Measurements from ENCODE around the gene TMEM89. TPM values are rescaled to one million over a fixed set of nuclear protein-coding genes. Genes with fewer than 3 reads are reported as not detected.

The TMEM89 gene
- polyA plus RNA-seq (ENCODE audit: insufficient read length in 4 of 4) = not detected

- DNase-seq (ENCODE audit: low read depth in 4 of 4, low spot score in 3 of 4) = no peak
These were observed at the start of gene TMEM89 for GRCh38 chr3:48621461-48621869. TSS of gene TMEM89 (minus strand) at chr3:48621769. CDS start at chr3:48621756, 13 bp downstream.

DNA sequence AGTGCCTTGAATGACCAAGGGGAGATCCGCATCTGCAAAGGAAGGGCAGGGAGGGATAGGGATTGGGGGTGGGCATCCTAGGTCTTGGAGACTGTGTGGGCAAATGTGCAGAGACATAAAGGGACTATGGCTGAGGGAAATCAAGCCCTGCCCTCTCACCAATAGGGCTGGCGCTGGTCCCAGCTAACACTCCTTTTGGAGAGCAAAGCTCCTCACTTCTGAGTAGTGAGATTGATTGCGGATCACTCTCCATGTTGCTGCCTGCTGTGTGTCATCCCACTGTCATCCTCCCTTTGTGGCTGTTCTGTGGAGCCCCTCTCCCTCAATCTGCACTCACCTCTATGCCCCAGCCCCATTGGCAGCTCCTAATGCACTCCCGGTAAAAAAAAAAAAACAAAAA is 43.4 kb upstream of the TMEM89 start:
- DNase-seq (ENCODE audit: low read depth in 4 of 4, low spot score in 3 of 4) = no peak

- DNase-seq (ENCODE audit: low read depth in 4 of 4, low spot score in 3 of 4) = no peak
These were observed 42.7 kb upstream of the TMEM89 start for GRCh38 chr3:48664313-48664644.

GRCh38 chr3:48663489-48664312 is 42.1 kb upstream of the TMEM89 start:
- peak; percentile 84 to 92 (median 86) for DNase-seq (ENCODE audit: low read depth in 4 of 4, low spot score in 3 of 4)

DNA sequence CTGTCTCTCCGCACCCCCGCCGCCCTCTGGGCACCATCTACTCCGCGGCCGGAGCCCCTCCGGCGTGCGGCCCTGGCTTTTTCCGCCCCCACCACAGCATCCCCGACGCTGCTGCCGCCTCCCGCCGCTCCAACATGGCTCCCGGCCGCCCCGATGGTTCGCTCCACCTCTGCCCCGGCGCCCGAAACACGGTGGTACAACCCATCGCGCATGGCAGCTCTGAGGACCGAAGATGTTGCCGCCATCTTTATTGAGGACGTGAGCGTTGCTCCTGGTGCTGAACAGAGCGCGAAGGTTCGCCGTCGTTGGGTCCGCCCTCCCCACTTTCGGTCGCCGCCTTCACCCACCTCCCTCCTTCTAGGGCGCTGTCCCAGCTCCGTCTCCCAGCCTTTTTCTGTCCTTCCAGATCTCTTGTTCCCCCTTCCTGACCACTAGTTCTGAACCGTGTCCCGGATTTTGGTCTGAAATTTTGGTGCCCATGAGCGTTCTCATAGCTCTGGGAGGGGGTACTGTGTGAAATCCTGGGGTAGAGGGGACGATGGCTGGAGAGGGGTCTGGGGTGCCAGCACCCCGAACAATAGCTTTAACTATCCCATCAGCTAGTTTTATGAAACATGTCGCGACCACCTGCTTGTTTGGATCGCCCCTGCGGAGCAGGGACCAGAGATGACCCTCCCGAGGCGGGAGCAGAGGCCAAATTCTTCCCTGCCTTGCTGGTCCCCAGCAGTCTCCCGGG is 41.4 kb upstream of the TMEM89 start, which contains the start of gene CELSR3:
CELSR3 (minus strand) TSS at position 134 of the 736 bp plus-strand sequence. CDS start 252 bp downstream, outside the sequence.
- DNase-seq (ENCODE audit: low read depth in 4 of 4, low spot score in 3 of 4) = peak in 3 of 4 donors; percentile 49 to 71 (median 63)

DNA sequence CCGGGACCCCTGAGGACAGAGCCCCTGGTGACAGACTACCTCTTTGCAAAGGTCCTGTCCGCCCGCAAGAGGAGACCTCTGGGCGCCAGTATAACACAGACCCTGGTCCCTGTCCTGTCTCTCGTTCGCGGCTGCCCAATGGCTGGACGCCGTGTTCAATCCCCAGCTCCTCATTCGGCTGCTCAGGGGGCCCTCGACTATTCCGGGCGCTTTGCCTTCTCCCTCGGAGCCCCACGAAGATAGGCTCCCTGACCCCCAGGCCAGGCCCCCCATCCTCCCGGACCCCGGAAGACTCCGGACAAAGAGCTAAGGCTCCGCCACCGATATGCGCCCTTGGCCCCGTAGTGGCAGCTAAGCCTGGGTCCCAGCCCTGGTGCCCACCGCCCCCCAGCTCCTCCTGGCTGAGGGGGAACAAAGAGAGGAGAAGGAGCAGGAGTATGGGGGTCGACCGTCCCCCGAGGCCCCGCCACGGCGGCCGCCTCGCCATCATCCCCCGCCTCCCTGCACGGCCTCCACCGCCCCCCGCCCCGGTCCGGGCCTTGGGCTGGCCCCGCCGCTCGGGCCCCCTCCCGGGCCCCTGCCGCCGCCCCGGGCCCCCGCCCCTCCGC is 40.7 kb upstream of the TMEM89 start:
- DNase-seq (ENCODE audit: low read depth in 4 of 4, low spot score in 3 of 4) = no peak

DNA sequence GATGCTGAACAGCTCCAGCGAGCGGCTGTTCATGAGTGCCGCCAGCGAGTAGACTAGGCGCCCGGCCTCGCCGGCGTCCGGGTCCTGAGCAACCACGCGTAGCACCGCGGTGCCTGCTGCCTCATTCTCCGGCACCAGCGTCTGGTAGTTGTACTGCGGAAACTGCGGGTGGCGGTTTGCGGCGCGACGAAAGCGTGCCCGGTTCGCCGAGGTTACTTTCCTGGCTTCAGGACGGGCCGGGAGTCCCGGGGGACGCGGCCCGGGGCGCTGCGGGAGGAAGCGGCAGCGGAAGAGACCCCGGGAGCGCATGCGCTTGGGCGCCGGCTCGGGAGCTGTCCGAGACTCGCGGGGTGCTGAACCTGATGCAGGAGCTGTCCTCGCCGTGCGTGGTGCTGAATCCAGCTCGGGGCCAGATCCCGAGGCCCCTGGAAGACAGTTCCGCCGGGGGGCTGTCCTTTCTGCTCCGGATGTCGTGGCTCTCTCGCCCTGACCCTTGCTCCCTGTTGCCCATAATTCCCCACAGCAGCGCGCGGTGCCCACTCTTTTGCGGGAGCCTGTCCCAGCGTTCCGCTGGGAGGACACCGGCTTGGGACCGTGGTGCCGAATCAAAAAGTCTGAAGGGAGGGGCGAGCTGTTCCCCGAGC is 40.1 kb upstream of the TMEM89 start:
- peak in 2 of 4 donors; percentile 42 to 60 for DNase-seq (ENCODE audit: low read depth in 4 of 4, low spot score in 3 of 4)

DNA sequence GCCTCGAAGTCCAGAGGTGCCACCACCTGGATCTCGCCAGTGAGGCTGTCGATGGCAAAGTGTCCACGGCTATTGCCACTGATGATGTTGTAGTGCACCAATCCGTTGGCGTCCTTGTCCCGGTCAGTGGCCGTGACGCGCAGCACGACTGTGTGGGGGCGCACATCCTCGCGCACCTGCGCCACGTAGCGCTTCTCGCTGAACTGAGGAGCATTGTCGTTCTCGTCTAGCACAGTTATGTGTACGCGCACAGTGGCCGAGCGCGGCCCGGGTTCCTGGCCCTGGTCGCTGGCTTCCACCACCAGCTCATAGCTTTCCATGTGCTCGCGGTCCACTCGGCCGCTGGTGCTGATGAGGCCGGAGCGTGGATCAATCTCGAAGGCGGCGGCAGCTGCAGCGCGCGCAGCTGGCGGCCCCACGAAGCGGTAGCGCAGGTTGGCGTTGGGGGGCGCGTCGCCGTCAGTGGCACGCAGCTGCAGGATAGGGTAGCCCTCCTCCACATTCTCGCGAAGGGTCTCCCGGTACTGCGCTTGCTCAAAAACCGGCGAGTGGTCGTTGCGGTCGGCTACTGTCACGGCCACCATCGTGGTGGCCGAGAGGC is 39.3 kb upstream of the TMEM89 start:
- no peak for DNase-seq (ENCODE audit: low read depth in 4 of 4, low spot score in 3 of 4)

DNA sequence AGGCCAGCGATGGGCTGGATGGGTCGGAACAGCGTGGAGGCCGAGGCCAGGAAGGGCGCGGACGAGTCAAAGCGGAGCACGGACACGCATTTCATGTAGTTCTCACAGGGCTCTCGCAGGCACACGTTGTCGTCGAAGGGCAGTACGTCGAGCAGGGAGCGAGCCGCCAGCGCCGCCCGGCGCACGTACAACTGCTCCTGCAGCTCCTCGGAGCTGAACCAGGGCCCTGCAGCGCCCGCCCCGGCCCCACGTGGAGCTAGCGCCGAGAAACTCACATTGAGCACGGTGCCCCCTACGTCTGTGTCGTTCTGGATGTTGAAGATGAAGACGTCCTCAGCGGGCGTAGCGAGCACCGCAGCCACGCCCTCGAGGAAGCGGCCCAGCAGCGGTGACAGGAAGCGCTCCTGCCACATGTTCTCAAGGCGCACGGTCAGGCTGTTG is 35.3 kb upstream of the TMEM89 start:
- no peak for DNase-seq (ENCODE audit: low read depth in 4 of 4, low spot score in 3 of 4)

DNA sequence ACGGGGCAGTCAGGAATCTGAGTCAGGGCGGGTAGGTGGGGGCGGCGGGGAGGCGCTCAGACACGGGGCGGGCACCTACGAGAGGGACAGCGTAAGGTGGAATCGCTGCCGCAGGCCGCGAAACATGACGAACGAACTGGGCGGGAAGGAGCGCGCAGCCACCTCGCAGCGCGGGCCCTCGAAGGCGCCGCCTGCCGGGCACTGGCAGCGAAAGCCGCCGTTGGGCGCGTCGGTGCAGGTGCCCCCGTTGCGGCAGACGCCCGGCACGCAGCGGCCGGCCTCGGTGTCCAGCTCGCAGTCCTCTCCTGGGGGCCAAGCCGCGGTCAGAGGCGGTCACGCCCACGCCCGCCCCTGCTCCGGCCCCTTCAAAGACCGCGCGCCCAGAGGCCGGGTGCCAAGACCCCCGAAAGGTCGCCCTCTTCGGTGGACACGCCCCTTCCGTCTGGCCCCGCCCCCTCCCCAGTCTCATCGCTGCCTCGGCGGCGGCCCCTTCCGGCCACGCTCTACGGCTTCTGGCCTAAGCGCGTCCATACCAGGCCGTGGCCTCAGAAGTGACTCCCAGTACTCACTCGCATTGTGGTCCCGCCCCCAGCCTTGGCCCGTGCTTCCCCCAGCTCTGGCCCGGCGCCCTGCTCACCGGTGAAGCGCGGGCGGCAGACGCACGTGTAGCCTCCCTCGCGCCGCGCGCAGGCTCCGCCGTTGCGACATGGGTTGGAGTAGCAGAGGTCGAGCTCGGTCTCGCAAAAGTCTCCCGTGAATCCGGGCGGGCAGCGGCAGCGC is 34.7 kb upstream of the TMEM89 start:
- DNase-seq (ENCODE audit: low read depth in 4 of 4, low spot score in 3 of 4) = peak in 2 of 4 donors; percentile 52 to 56

GRCh38 chr3:48655606-48656005 is 34.0 kb upstream of the TMEM89 start:
- DNase-seq (ENCODE audit: low read depth in 4 of 4, low spot score in 3 of 4) = no peak

DNA sequence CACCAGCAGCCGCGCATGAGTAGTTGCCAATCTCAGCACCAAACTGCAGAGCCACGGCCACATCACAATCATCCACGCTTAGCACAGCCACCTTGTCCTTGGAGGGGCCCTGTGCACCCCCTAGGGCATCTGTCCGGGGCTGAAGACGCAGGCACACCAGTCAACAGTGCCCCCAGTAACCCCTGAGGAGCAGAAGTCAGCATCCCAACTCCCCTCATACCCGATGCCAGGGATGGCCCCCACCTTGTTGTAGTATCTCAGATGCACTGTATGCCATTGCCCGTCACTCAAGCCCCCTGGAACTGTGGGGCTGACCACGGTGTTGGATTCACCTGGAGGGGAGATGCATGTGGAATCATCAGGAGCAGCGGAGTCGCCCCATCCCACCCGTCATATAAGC is 33.5 kb upstream of the TMEM89 start:
- DNase-seq (ENCODE audit: low read depth in 4 of 4, low spot score in 3 of 4) = no peak

DNA sequence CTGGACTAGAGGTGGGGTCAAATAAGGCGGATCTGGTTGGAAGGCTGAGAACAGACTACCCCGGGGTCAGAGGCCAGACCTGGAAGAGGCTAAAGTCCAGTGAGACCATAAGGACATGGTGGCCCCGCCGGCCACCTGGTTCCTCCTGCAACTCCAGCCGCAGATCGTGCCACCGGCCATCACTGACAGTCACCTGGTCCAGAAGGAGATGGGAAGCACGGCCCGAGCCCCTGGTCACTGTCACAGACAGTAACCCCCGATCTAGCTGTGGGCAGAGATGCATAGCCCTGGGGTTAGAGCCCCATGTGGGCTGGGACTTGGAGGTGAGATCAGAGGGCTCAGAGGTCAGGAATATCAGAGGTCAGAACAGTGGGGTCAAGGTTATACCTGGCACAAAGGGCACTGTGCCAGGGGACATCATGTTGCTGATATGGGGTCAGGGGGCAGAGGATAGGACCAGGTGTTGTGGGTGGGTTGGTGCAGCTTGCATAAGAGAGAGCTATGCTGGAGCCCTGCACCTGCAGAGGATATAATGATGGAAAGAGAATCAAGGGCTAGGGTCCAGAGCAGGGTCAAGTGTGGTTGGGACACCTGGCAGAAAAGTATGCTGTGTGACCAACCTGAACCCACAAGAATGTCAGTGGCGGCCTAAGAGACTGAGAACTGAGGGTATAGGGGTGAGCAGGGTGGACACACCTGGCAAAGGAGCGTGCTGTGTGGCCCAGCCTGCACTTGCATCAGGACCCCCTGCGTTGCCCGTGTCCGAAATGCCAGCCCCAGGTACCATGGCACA is 31.6 kb upstream of the TMEM89 start:
- DNase-seq (ENCODE audit: low read depth in 4 of 4, low spot score in 3 of 4) = no peak

- DNase-seq (ENCODE audit: low read depth in 4 of 4, low spot score in 3 of 4) = no peak
These were observed 30.2 kb upstream of the TMEM89 start for GRCh38 chr3:48651771-48652170.

- DNase-seq (ENCODE audit: low read depth in 4 of 4, low spot score in 3 of 4) = no peak
These were observed 29.2 kb upstream of the TMEM89 start for GRCh38 chr3:48650723-48651122.

DNA sequence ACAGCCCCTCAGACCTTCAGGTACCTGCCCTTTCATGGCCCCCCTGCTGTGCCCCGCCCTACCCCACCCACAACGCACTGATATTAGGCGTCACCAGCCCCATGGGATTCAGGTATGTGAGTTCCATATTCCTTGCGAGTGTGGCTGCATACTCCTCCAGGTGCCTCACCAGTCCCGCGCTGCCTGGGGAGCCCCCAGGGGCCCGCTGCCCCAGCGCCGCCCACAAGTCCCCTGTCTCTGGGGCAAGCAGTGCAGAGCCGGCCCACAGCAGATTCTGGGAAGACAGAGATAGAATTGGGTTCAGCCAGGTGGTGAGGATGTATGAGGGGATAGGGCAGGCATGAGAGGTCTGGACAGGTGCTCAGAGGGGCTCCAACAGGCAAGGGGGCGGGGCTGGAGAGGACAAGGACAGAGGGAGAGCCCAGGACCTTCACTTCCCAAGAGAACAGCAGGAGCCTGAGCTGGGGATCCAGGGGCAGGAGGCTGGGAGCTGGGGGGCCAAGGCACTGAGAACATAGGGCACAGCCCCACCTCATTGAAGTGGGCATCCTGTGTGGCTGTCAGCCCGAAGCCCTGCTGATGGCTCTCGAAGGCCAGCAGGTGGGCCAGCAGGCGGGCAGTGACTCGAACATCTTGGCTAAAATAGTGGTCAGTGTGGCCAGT is 26.8 kb upstream of the TMEM89 start:
- DNase-seq (ENCODE audit: low read depth in 4 of 4, low spot score in 3 of 4) = no peak

GRCh38 chr3:48647714-48648113 is 26.1 kb upstream of the TMEM89 start:
- no peak for DNase-seq (ENCODE audit: low read depth in 4 of 4, low spot score in 3 of 4)
